NCI-H82 treated with DMSO at 0.1 percent for 48 hours (cell line): ENCODE results near the gene SCAMP3.
"Not testable (repeated sequence)": the region's sequence is repeated elsewhere in the genome, so short reads cannot be mapped to it uniquely, and the experiment has no call there.

ENCODE experiments used
- DNase-seq: peaks from one replicate; lab custom pipeline; 2025; ENCODE audit not compliant: unreplicated experiment; lab: John Stamatoyannopoulos, UW

Gene SCAMP3

GRCh38 chr1:155232001-155232978 is 29.9 kb downstream of the SCAMP3 start:
- not testable (repeated sequence) for DNase-seq

- not testable (repeated sequence) for DNase-seq
These were observed 30.9 kb downstream of the SCAMP3 start for GRCh38 chr1:155231302-155231701.

- no peak for DNase-seq
These were observed 34.1 kb downstream of the SCAMP3 start for GRCh38 chr1:155228096-155228427.

- peak; percentile 99 for DNase-seq
These were observed 34.7 kb downstream of the SCAMP3 start for GRCh38 chr1:155227261-155228095.

GRCh38 chr1:155226910-155227260 is 35.3 kb downstream of the SCAMP3 start:
- no peak for DNase-seq

DNA sequence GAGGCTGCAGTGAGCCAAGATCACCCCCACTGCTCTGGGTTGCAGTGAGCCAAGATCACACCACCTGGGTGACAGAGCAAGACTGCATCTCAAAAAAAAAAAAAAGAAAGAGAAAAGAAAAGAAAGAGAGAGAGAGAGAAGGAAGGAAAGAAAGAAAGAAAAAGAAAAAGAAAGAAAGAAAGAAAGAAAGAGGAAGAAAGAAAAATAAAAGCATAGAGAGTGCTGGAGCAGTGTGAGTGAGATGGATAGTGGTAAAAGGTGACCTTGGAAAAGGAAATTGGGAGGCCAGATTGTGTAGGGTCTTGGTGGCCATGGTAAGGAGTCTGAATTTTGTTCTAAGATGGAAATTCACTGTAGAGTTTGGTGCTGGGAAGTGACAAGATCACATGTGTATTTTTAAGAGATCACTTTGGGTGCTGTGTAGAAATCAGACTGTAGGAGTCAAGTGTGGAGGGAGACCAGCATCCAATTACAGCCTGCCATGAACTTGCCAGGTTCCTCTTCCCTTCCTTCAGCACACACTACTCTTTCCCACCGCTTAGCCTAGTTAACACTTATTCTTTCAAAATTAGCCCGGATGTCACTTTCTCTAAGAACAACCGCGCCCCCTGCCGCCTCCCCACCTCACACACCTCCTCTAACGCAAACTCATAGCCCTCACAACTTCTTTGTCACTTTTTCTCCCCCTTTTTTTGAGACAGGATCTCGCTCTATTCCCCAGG is 35.8 kb downstream of the SCAMP3 start:
- DNase-seq = peak; percentile 84

- not testable (repeated sequence) for DNase-seq
These were observed 36.8 kb downstream of the SCAMP3 start for GRCh38 chr1:155225404-155225759.

DNA sequence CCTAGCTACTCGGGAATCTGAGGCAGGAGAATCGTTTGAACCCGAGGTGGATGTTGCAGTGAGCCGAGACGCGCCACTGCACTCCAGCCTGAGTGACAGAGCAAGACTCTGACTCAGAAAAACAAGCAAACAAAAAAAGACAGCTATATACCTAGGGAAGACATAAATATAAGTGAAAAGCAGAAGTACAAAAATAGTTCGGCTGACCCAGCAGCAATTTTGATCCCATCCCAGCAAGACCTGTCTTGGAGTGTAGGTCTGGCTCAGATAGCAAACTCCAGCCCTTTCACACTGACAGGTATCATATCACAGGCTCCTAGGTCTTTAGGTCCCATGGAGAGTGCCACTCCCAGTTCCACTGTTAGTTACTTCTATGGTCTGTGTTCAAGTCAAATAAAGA is 39.1 kb downstream of the SCAMP3 start:
- no peak for DNase-seq

- not testable (repeated sequence) for DNase-seq
These were observed 41.8 kb downstream of the SCAMP3 start for GRCh38 chr1:155220211-155220965.

- DNase-seq = no peak
These were observed 42.5 kb downstream of the SCAMP3 start for GRCh38 chr1:155219592-155220031.

- DNase-seq = no peak
These were observed 43.1 kb downstream of the SCAMP3 start for GRCh38 chr1:155218854-155219591.

- not testable (repeated sequence) for DNase-seq
These were observed 47.5 kb downstream of the SCAMP3 start for GRCh38 chr1:155214702-155215101.

GRCh38 chr1:155212051-155212440 is 50.1 kb downstream of the SCAMP3 start:
- DNase-seq = not testable (repeated sequence)

- not testable (repeated sequence) for DNase-seq
These were observed 50.6 kb downstream of the SCAMP3 start for GRCh38 chr1:155211381-155212050.

GRCh38 chr1:155210314-155211104 is 51.7 kb downstream of the SCAMP3 start:
- no peak for DNase-seq

DNA sequence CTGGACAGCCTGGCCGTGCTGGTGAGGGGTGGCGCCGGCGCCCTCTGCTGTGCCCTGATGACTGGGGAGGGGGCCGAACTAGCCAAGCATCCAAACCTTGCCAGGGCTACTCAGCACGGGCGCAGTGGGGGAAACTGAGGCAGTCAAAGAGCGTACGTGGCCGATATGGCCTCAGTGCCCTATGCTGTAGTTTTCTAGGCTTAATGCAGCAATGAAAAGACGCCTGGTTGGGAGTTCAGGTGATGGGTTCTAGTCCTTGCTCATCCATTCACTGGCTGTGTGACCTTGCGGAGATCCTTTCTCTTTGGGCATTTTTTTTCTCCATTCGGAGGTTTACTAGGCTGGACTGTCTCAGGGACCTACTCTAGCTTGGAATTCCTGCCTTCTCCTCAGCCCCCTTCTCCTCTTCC is 52.8 kb downstream of the SCAMP3 start:
- DNase-seq = no peak

GRCh38 chr1:155208541-155209311 is 53.4 kb downstream of the SCAMP3 start, which contains the start of gene MTX1:
MTX1 (plus strand) TSS chr1:155208695; CDS start chr1:155208805, 110 bp downstream.
- DNase-seq = peak; percentile 69
